ENCODE measurements around the gene KHSRP.

KHSRP gene

GRCh38 chr19:6396305-6396704 lies 28.3 kb downstream of the KHSRP start:
- no peaks in the 10 kb centered on the region for H3K27me3 ChIP-seq (ENCODE audit: insufficient read depth, low read length)
- no peak overlapping the region for H3K27ac ChIP-seq (ENCODE audit: low read length)
- H3K9ac ChIP-seq (ENCODE audit: low read depth, low read length): no peak overlapping the region
- no peak overlapping the region for H3K4me3 ChIP-seq (ENCODE audit: low read length)
- H3K36me3 ChIP-seq (ENCODE audit: insufficient read depth, low read depth, low read length): peaks cover 6% of the 10 kb centered on the region; the same call in 1 of the 2 replicates
- H3K9me3 ChIP-seq (ENCODE audit: insufficient read depth, low read depth, low read length): no peaks in the 10 kb centered on the region
- peaks cover 4% of the 10 kb centered on the region for H3K4me1 ChIP-seq (ENCODE audit: insufficient read depth, low read length)

GRCh38 chr19:6394831-6395230 lies 29.8 kb downstream of the KHSRP start:
- Histone ChIP-seq H3K9me3 (ENCODE audit: insufficient read depth, low read depth, low read length) (no peaks in the 10 kb centered on the region), H3K9ac (ENCODE audit: low read depth, low read length) (peak overlapping the region; percentile 92; the same call in 1 of the 2 replicates), H3K27me3 (ENCODE audit: insufficient read depth, low read length) (no peaks in the 10 kb centered on the region)

GRCh38 chr19:6393983-6394412 lies 30.6 kb downstream of the KHSRP start:
- Histone ChIP-seq H3K9me3 (ENCODE audit: insufficient read depth, low read depth, low read length) (no peaks in the 10 kb centered on the region), H3K27ac (ENCODE audit: low read length) (peak overlapping the region; percentile 22), H3K27me3 (ENCODE audit: insufficient read depth, low read length) (no peaks in the 10 kb centered on the region), H3K36me3 (ENCODE audit: insufficient read depth, low read depth, low read length) (peaks cover 22% of the 10 kb centered on the region; the same call in 1 of the 2 replicates), H3K4me3 (ENCODE audit: low read length) (peak overlapping the region; percentile 98), H3K9ac (ENCODE audit: low read depth, low read length) (peak overlapping the region; percentile 92; the same call in 1 of the 2 replicates), H3K4me1 (ENCODE audit: insufficient read depth, low read length) (peaks cover 4% of the 10 kb centered on the region)

More at GRCh38 chr19:6394831-6395230, 29.8 kb downstream of the KHSRP start:
- Histone ChIP-seq H3K36me3 (ENCODE audit: insufficient read depth, low read depth, low read length) (peaks cover 14% of the 10 kb centered on the region; the same call in 1 of the 2 replicates), H3K4me1 (ENCODE audit: insufficient read depth, low read length) (peaks cover 4% of the 10 kb centered on the region), H3K27ac (ENCODE audit: low read length) (peak overlapping the region; percentile 22), H3K4me3 (ENCODE audit: low read length) (peak overlapping the region; percentile 35; the same call in 1 of the 2 replicates)

GRCh38 chr19:6393074-6393982 lies 31.3 kb downstream of the KHSRP start, which contains the start of gene GTF2F1:
TSS of gene GTF2F1 (minus strand) at chr19:6393164. CDS start at chr19:6392995, 169 bp downstream.
- no peaks in the 10 kb centered on the region for H3K9me3 ChIP-seq (ENCODE audit: insufficient read depth, low read depth, low read length)
- no peaks in the 10 kb centered on the region for H3K27me3 ChIP-seq (ENCODE audit: insufficient read depth, low read length)
- H3K4me3 ChIP-seq (ENCODE audit: low read length): peak within 1 kb of the TSS; percentile 98
- peaks cover 28% of the 10 kb centered on the region for H3K36me3 ChIP-seq (ENCODE audit: insufficient read depth, low read depth, low read length)
- peaks cover 4% of the 10 kb centered on the region for H3K4me1 ChIP-seq (ENCODE audit: insufficient read depth, low read length)
- H3K27ac ChIP-seq (ENCODE audit: low read length): peak within 1 kb of the TSS; percentile 22
- H3K9ac ChIP-seq (ENCODE audit: low read depth, low read length): peak within 1 kb of the TSS; percentile 92

- H3K36me3 ChIP-seq (ENCODE audit: insufficient read depth, low read depth, low read length): peaks cover 37% of the 10 kb centered on the region
- no peaks in the 10 kb centered on the region for H3K9me3 ChIP-seq (ENCODE audit: insufficient read depth, low read depth, low read length)
- peaks cover 4% of the 10 kb centered on the region for H3K4me1 ChIP-seq (ENCODE audit: insufficient read depth, low read length)
- H3K9ac ChIP-seq (ENCODE audit: low read depth, low read length): peak overlapping the region; percentile 92
- peak overlapping the region; percentile 98 for H3K4me3 ChIP-seq (ENCODE audit: low read length)
- no peak overlapping the region for H3K27ac ChIP-seq (ENCODE audit: low read length)
- H3K27me3 ChIP-seq (ENCODE audit: insufficient read depth, low read length): no peaks in the 10 kb centered on the region
Observed at GRCh38 chr19:6392221-6393073, 32.2 kb downstream of the KHSRP start.

- Histone ChIP-seq H3K4me1 (ENCODE audit: insufficient read depth, low read length) (peaks cover 3% of the 10 kb centered on the region; the same call in 1 of the 2 replicates), H3K9me3 (ENCODE audit: insufficient read depth, low read depth, low read length) (no peaks in the 10 kb centered on the region), H3K4me3 (ENCODE audit: low read length) (no peak overlapping the region), H3K27ac (ENCODE audit: low read length) (no peak overlapping the region), H3K9ac (ENCODE audit: low read depth, low read length) (no peak overlapping the region), H3K36me3 (ENCODE audit: insufficient read depth, low read depth, low read length) (peaks cover 80% of the 10 kb centered on the region), H3K27me3 (ENCODE audit: insufficient read depth, low read length) (no peaks in the 10 kb centered on the region)
Observed at GRCh38 chr19:6387372-6387771, 37.2 kb downstream of the KHSRP start.

- no peak overlapping the region for H3K4me3 ChIP-seq (ENCODE audit: low read length)
- no peak overlapping the region for H3K27ac ChIP-seq (ENCODE audit: low read length)
- H3K36me3 ChIP-seq (ENCODE audit: insufficient read depth, low read depth, low read length): peaks cover 91% of the 10 kb centered on the region
- H3K4me1 ChIP-seq (ENCODE audit: insufficient read depth, low read length): no peaks in the 10 kb centered on the region
- H3K9me3 ChIP-seq (ENCODE audit: insufficient read depth, low read depth, low read length): no peaks in the 10 kb centered on the region
- H3K9ac ChIP-seq (ENCODE audit: low read depth, low read length): no peak overlapping the region
- no peaks in the 10 kb centered on the region for H3K27me3 ChIP-seq (ENCODE audit: insufficient read depth, low read length)
Observed at GRCh38 chr19:6384381-6384780, 40.2 kb downstream of the KHSRP start.

- H3K4me3 ChIP-seq (ENCODE audit: low read length): no peak overlapping the region
- peaks cover 85% of the 10 kb centered on the region for H3K36me3 ChIP-seq (ENCODE audit: insufficient read depth, low read depth, low read length)
- no peaks in the 10 kb centered on the region for H3K9me3 ChIP-seq (ENCODE audit: insufficient read depth, low read depth, low read length)
- H3K9ac ChIP-seq (ENCODE audit: low read depth, low read length): no peak overlapping the region
- no peak overlapping the region for H3K27ac ChIP-seq (ENCODE audit: low read length)
- H3K27me3 ChIP-seq (ENCODE audit: insufficient read depth, low read length): no peaks in the 10 kb centered on the region
- H3K4me1 ChIP-seq (ENCODE audit: insufficient read depth, low read length): no peaks in the 10 kb centered on the region
Observed at GRCh38 chr19:6383188-6383587, 41.4 kb downstream of the KHSRP start.

GRCh38 chr19:6381030-6381750 lies 43.4 kb downstream of the KHSRP start:
- Histone ChIP-seq H3K36me3 (ENCODE audit: insufficient read depth, low read depth, low read length) (peaks cover 67% of the 10 kb centered on the region), H3K4me1 (ENCODE audit: insufficient read depth, low read length) (no peaks in the 10 kb centered on the region), H3K27me3 (ENCODE audit: insufficient read depth, low read length) (no peaks in the 10 kb centered on the region), H3K4me3 (ENCODE audit: low read length) (no peak overlapping the region), H3K27ac (ENCODE audit: low read length) (no peak overlapping the region), H3K9me3 (ENCODE audit: insufficient read depth, low read depth, low read length) (no peaks in the 10 kb centered on the region), H3K9ac (ENCODE audit: low read depth, low read length) (no peak overlapping the region)

GRCh38 chr19:6379744-6380143 lies 44.9 kb downstream of the KHSRP start:
- no peak overlapping the region for H3K4me3 ChIP-seq (ENCODE audit: low read length)
- H3K4me1 ChIP-seq (ENCODE audit: insufficient read depth, low read length): no peaks in the 10 kb centered on the region
- no peak overlapping the region for H3K9ac ChIP-seq (ENCODE audit: low read depth, low read length)
- peaks cover 55% of the 10 kb centered on the region for H3K36me3 ChIP-seq (ENCODE audit: insufficient read depth, low read depth, low read length)
- H3K27me3 ChIP-seq (ENCODE audit: insufficient read depth, low read length): no peaks in the 10 kb centered on the region
- no peaks in the 10 kb centered on the region for H3K9me3 ChIP-seq (ENCODE audit: insufficient read depth, low read depth, low read length)
- H3K27ac ChIP-seq (ENCODE audit: low read length): no peak overlapping the region

- no peak overlapping the region for H3K27ac ChIP-seq (ENCODE audit: low read length)
- no peaks in the 10 kb centered on the region for H3K27me3 ChIP-seq (ENCODE audit: insufficient read depth, low read length)
- H3K9ac ChIP-seq (ENCODE audit: low read depth, low read length): no peak overlapping the region
- H3K4me1 ChIP-seq (ENCODE audit: insufficient read depth, low read length): no peaks in the 10 kb centered on the region
- H3K9me3 ChIP-seq (ENCODE audit: insufficient read depth, low read depth, low read length): no peaks in the 10 kb centered on the region
- no peak overlapping the region for H3K4me3 ChIP-seq (ENCODE audit: low read length)
- H3K36me3 ChIP-seq (ENCODE audit: insufficient read depth, low read depth, low read length): peaks cover 51% of the 10 kb centered on the region
Observed at GRCh38 chr19:6378486-6378885, 46.1 kb downstream of the KHSRP start.
